Measurements from ENCODE around the gene PCBP3. TPM values are rescaled to one million over a fixed set of nuclear protein-coding genes. Genes with fewer than 3 reads are reported as not detected.

PCBP3 gene
- polyA plus RNA-seq, 1 donor (not counting 4 experiments of a cell fraction or from before 2014, with no cell fraction given), result 0.25 TPM

DNA sequence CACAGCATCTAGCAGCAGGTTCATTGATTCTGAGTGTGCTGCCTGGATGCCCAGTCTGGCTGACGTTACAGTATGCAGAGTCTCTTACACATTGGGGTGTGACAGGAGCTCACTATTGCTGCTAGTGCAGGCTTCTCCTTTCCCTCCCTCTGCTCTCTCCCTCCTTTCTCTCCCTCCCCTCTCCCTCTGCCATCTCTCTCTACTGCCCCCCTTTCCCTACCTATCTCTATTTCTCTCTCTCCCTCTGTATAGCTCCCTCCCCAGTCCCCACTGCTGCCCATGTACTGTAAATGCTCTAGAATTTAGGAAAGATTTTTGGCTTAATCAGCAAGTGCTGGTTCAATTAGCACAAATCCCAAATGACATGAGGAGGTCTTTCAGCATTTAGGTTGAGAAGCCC lies 62.8 kb downstream of the PCBP3 start:
- no peak for TF ChIP-seq EZH2 (IDR thresholded peaks at IDR 0.05; ENCODE audit: low read length)
- TF ChIP-seq, protein P1, sequence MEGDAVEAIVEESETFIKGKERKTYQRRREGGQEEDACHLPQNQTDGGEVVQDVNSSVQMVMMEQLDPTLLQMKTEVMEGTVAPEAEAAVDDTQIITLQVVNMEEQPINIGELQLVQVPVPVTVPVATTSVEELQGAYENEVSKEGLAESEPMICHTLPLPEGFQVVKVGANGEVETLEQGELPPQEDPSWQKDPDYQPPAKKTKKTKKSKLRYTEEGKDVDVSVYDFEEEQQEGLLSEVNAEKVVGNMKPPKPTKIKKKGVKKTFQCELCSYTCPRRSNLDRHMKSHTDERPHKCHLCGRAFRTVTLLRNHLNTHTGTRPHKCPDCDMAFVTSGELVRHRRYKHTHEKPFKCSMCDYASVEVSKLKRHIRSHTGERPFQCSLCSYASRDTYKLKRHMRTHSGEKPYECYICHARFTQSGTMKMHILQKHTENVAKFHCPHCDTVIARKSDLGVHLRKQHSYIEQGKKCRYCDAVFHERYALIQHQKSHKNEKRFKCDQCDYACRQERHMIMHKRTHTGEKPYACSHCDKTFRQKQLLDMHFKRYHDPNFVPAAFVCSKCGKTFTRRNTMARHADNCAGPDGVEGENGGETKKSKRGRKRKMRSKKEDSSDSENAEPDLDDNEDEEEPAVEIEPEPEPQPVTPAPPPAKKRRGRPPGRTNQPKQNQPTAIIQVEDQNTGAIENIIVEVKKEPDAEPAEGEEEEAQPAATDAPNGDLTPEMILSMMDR (optimal IDR thresholded peaks at IDR 0.05 in 1 of 3, IDR thresholded peaks at IDR 0.05 in 1 of 3, conservative IDR thresholded peaks at IDR 0.05 in 1 of 3; ENCODE audit: extremely low read depth in 1 of 3, insufficient read depth in 2 of 3, low read length in 3 of 3), result no peak
- Histone ChIP-seq H3K27ac (ENCODE audit: control insufficient read depth, insufficient read depth, low read length) (no peak overlapping the region), H3K9ac (ENCODE audit: control insufficient read depth, extremely low read depth, insufficient read depth, low read length) (no peak overlapping the region), H3K36me3 (ENCODE audit: control insufficient read depth in 2 of 2, extremely low read depth in 1 of 2, insufficient read depth in 2 of 2, low read length in 2 of 2) (no peaks in the 10 kb centered on the region), H3K4me1 (ENCODE audit: control insufficient read depth, extremely low read depth, insufficient read depth, low read length) (no peaks in the 10 kb centered on the region), H3K9me1 (ENCODE audit: control insufficient read depth, extremely low read depth, insufficient read depth, low read length) (no peaks in the 10 kb centered on the region), H3K27me3 (ENCODE audit: control insufficient read depth, extremely low read depth, insufficient read depth, low read length) (peaks cover 6% of the 10 kb centered on the region), H4K20me1 (ENCODE audit: control insufficient read depth, extremely low read depth, insufficient read depth, low read length) (no peaks in the 10 kb centered on the region), H3K4me2 (ENCODE audit: control insufficient read depth, extremely low read depth, insufficient read depth, low read depth, low read length) (no peak overlapping the region), H3K9me3 (ENCODE audit: control insufficient read depth, low read depth, low read length) (no peaks in the 10 kb centered on the region), H3K4me3 (ENCODE audit: control insufficient read depth in 2 of 3, extremely low read depth in 1 of 3, insufficient read depth in 2 of 3, low read depth in 1 of 3, low read length in 3 of 3) (no peak overlapping the region), H2AFZ (ENCODE audit: control insufficient read depth, low read length) (no peak overlapping the region), H3K79me2 (ENCODE audit: control insufficient read depth, insufficient read depth, low read length) (no peaks in the 10 kb centered on the region)
- FAIRE-seq, result no peak
- dilution Hi-C loops (cut with MboI; ENCODE audit: extremely low pct_ligation_motif_present, low sequenced_read_pairs), result no loop called here
- no peak for DNase-seq (ENCODE audit: low read depth, low spot score)

DNA sequence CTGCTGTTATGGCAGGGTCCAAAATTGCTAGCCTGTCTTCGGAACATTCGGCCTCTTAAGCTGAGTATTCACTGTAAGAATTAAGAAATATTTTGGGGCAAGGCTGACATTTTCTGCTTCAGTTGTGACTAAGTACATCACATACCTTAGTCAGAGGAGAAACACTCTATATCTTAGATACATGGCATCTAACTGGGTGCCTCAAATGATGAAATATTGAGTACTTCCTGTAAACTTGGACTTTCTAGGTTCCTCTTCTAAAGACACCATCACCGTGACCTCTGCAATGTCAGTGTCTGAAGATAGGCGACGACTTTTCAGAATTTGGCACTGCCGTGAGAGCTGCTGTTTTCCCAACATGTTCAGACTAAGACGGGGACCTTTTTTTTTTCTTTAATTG lies 65.6 kb downstream of the PCBP3 start:
- peaks cover 6% of the 10 kb centered on the region for H3K27me3 ChIP-seq (ENCODE audit: control insufficient read depth, extremely low read depth, insufficient read depth, low read length)
- no peaks in the 10 kb centered on the region for H3K79me2 ChIP-seq (ENCODE audit: control insufficient read depth, insufficient read depth, low read length)
- TF ChIP-seq, protein P1 (optimal IDR thresholded peaks at IDR 0.05 in 1 of 3, IDR thresholded peaks at IDR 0.05 in 1 of 3, conservative IDR thresholded peaks at IDR 0.05 in 1 of 3; ENCODE audit: extremely low read depth in 1 of 3, insufficient read depth in 2 of 3, low read length in 3 of 3), result no peak
- TF ChIP-seq EZH2 (IDR thresholded peaks at IDR 0.05; ENCODE audit: low read length), result no peak
- FAIRE-seq (no peak), DNase-seq (ENCODE audit: low read depth, low spot score) (no peak)
- no peak overlapping the region for H3K27ac ChIP-seq (ENCODE audit: control insufficient read depth, insufficient read depth, low read length)
- dilution Hi-C loops (cut with MboI; ENCODE audit: extremely low pct_ligation_motif_present, low sequenced_read_pairs), result no loop called here
- no peaks in the 10 kb centered on the region for H3K9me3 ChIP-seq (ENCODE audit: control insufficient read depth, low read depth, low read length)
- H3K4me2 ChIP-seq (ENCODE audit: control insufficient read depth, extremely low read depth, insufficient read depth, low read depth, low read length), result no peak overlapping the region
- no peaks in the 10 kb centered on the region for H3K9me1 ChIP-seq (ENCODE audit: control insufficient read depth, extremely low read depth, insufficient read depth, low read length)
- no peak overlapping the region for H3K4me3 ChIP-seq (ENCODE audit: control insufficient read depth in 2 of 3, extremely low read depth in 1 of 3, insufficient read depth in 2 of 3, low read depth in 1 of 3, low read length in 3 of 3)
- H3K36me3 ChIP-seq (ENCODE audit: control insufficient read depth in 2 of 2, extremely low read depth in 1 of 2, insufficient read depth in 2 of 2, low read length in 2 of 2), result no peaks in the 10 kb centered on the region
- H3K4me1 ChIP-seq (ENCODE audit: control insufficient read depth, extremely low read depth, insufficient read depth, low read length), result no peaks in the 10 kb centered on the region
- no peak overlapping the region for H3K9ac ChIP-seq (ENCODE audit: control insufficient read depth, extremely low read depth, insufficient read depth, low read length)
- no peak overlapping the region for H2AFZ ChIP-seq (ENCODE audit: control insufficient read depth, low read length)
- no peaks in the 10 kb centered on the region for H4K20me1 ChIP-seq (ENCODE audit: control insufficient read depth, extremely low read depth, insufficient read depth, low read length)
